ENCODE data around the gene COG7.
A peak's percentile ranks its signal among the peaks of the same experiment; 100 is the strongest.

COG7 gene

GRCh38 chr16:23408823-23409298, 44.1 kb downstream of the COG7 start (continued):
- TF ChIP-seq ZSCAN18 (tag by site-specific recombination; IDR thresholded peaks at IDR 0.05) (0 out of 2 replicates have a peak, but pooled peaks have one; percentile 23), KLF1 (tag by site-specific recombination; IDR thresholded peaks at IDR 0.05) (0 out of 2 replicates have a peak, but pooled peaks have one; percentile 38), ZNF521 (tag by site-specific recombination; IDR thresholded peaks at IDR 0.05) (no peak), ZNF146 (tag by site-specific recombination; IDR thresholded peaks at IDR 0.05) (no peak), SP2 (tag by site-specific recombination; IDR thresholded peaks at IDR 0.05) (0 out of 2 replicates have a peak, but pooled peaks have one; percentile 12), ZNF404 (tag by site-specific recombination; IDR thresholded peaks at IDR 0.05) (no peak), ZNF398 (tag by site-specific recombination; IDR thresholded peaks at IDR 0.05) (peak; percentile 89), ZNF776 (tag by site-specific recombination; IDR thresholded peaks at IDR 0.05; ENCODE audit: borderline replicate concordance) (no peak), GFI1B (tag by site-specific recombination; IDR thresholded peaks at IDR 0.05) (peak; percentile 59; the same call in 1 of the 2 replicates), ZNF548 (tag by site-specific recombination; IDR thresholded peaks at IDR 0.05) (no peak), ZFP41 (tag by site-specific recombination; IDR thresholded peaks at IDR 0.05; ENCODE audit: borderline replicate concordance) (no peak), ELK4 (IDR thresholded peaks at IDR 0.05; ENCODE audit: borderline replicate concordance, low read depth, low read length) (no peak), ZNF658 (tag by site-specific recombination; IDR thresholded peaks at IDR 0.05) (peak; percentile 79; the same call in 1 of the 2 replicates), ZNF561 (tag by site-specific recombination; IDR thresholded peaks at IDR 0.05; ENCODE audit: borderline replicate concordance) (no peak), ZNF426 (tag by site-specific recombination; IDR thresholded peaks at IDR 0.05) (no peak), ZNF791 (tag by site-specific recombination; IDR thresholded peaks at IDR 0.05) (no peak), ZBTB26 (tag by site-specific recombination; optimal IDR thresholded peaks at IDR 0.05) (no peak), HOXC10 (CRISPR knock-in tag; IDR thresholded peaks at IDR 0.05) (no peak), ZNF223 (tag by site-specific recombination; IDR thresholded peaks at IDR 0.05) (no peak), ZNF18 (tag by site-specific recombination; IDR thresholded peaks at IDR 0.05) (0 out of 2 replicates have a peak, but pooled peaks have one; percentile 43), ZNF184 (tag by site-specific recombination; IDR thresholded peaks at IDR 0.05) (no peak), KLF7 (tag by site-specific recombination; IDR thresholded peaks at IDR 0.05; ENCODE audit: borderline replicate concordance) (no peak), ZSCAN30 (tag by site-specific recombination; IDR thresholded peaks at IDR 0.05) (no peak), ZNF514 (tag by site-specific recombination; IDR thresholded peaks at IDR 0.05) (no peak), ZNF157 (tag by site-specific recombination; IDR thresholded peaks at IDR 0.05) (no peak), ZNF76 (tag by site-specific recombination; IDR thresholded peaks at IDR 0.05; ENCODE audit: borderline replicate concordance, low read depth) (peak; percentile 51; the same call in 1 of the 2 replicates), ZNF830 (tag by site-specific recombination; IDR thresholded peaks at IDR 0.05; ENCODE audit: low read depth) (no peak), ZNF792 (tag by site-specific recombination; IDR thresholded peaks at IDR 0.05) (peak; percentile 65; the same call in 1 of the 2 replicates), ZNF664 (tag by site-specific recombination; IDR thresholded peaks at IDR 0.05) (peak; percentile 10; the same call in 1 of the 2 replicates), ZBTB1 (tag by site-specific recombination; IDR thresholded peaks at IDR 0.05) (0 out of 2 replicates have a peak, but pooled peaks have one; percentile 51)
- TF ChIP-seq, protein P1, sequence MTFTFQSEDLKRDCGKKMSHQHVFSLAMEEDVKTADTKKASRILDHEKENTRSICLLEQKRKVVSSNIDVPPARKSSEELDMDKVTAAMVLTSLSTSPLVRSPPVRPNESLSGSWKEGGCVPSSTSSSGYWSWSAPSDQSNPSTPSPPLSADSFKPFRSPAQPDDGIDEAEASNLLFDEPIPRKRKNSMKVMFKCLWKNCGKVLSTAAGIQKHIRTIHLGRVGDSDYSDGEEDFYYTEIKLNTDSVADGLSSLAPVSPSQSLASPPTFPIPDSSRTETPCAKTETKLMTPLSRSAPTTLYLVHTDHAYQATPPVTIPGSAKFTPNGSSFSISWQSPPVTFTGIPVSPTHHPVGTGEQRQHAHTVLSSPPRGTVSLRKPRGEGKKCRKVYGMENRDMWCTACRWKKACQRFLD (tag by site-specific recombination; IDR thresholded peaks at IDR 0.05) = no peak
- TF ChIP-seq, protein P2, sequence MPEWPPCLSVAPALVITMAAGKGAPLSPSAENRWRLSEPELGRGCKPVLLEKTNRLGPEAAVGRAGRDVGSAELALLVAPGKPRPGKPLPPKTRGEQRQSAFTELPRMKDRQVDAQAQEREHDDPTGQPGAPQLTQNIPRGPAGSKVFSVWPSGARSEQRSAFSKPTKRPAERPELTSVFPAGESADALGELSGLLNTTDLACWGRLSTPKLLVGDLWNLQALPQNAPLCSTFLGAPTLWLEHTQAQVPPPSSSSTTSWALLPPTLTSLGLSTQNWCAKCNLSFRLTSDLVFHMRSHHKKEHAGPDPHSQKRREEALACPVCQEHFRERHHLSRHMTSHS (tag by site-specific recombination; IDR thresholded peaks at IDR 0.05) = peak; percentile 76; the same call in 1 of the 2 replicates
